A549 (cell line): ENCODE measurements around the gene SEPTIN3. TPM values are rescaled to one million over a fixed set of nuclear protein-coding genes. Genes with fewer than 3 reads are reported as not detected.

Experiments used
- ATAC-seq, 2 experiments: fragments of 200-7000 bp in 1 of 2; fragments of >200 bp in 1 of 2; cut with Nextera tagmentation in 1 of 2; cut with Tn5 transposase in 1 of 2; 3 replicates each; pipeline versions ENCODE4 v1.8.0 to v1.9.1; 2018 to 2020; ENCODE audit warnings: mild to moderate bottlenecking in 1 of 2, moderate library complexity in 1 of 2
- CTCF ChIA-PET: fragments of 300-600 bp; sonication (Branson Sonifier 250); formaldehyde crosslinking; extraction: SDS; loops from one replicate; lab custom pipeline; 2021; ENCODE audit warnings: antibody characterized with exemption, inconsistent platforms; lab: Yijun Ruan, JAX
- POLR2A ChIA-PET: fragments of 350-600 bp; formaldehyde crosslinking; extraction: SDS; loops from one replicate; lab custom pipeline; 2021; ENCODE audit warnings: antibody characterized with exemption, inconsistent platforms; lab: Yijun Ruan, JAX
- DNase-seq, 2 experiments: peaks; one replicate each; pipeline versions ENCODE4 v3.0.0 to v3.0.0-alpha.2; 2011 to 2016; ENCODE audit warnings: low read depth in 1 of 2, low spot score in 1 of 2
- FAIRE-seq: peaks from 2 replicates; lab custom pipeline; 2011; peaks lifted over from hg19 to GRCh38; lab: Jason Lieb, UNC
- H3K27ac ChIP-seq, 2 experiments: fragments of >200 bp; sonication (Bioruptor Twin); formaldehyde crosslinking; 3 replicates each; pipeline ENCODE4 v1.5.1; 2016 to 2017
- H3K4me1 ChIP-seq: fragments of >200 bp; sonication (Bioruptor Twin); formaldehyde crosslinking; 3 replicates; pipeline ENCODE4 v1.6.1; 2016
- H3K4me2 ChIP-seq: fragments of >200 bp; sonication (Bioruptor Twin); formaldehyde crosslinking; 3 replicates; pipeline ENCODE4 v1.6.1; 2016
- H3K4me3 ChIP-seq: fragments of >200 bp; sonication (Bioruptor Twin); formaldehyde crosslinking; 3 replicates; pipeline ENCODE4 v1.5.1; 2016
- H3K9me3 ChIP-seq: fragments of >200 bp; sonication (Bioruptor Twin); formaldehyde crosslinking; 3 replicates; pipeline ENCODE4 v1.6.1; 2016
- BHLHE40 ChIP-seq: IDR thresholded peaks from 2 replicates; pipeline ENCODE4 v1.6.1; 2012; ENCODE audit warnings: low read depth, low read length, inconsistent platforms
- CBX8 ChIP-seq: fragments of 200-600 bp; sonication (generic); IDR thresholded peaks from 2 replicates; pipeline ENCODE4 v1.6.1; 2016
- CHD2 ChIP-seq: fragments of 150-350 bp; IDR thresholded peaks from 2 replicates; pipeline ENCODE4 v1.6.1; 2014; ENCODE audit warnings: low read length; ENCODE audit not compliant: partially characterized antibody
- E2F6 ChIP-seq: IDR thresholded peaks from 2 replicates; pipeline ENCODE4 v1.6.1; 2012; ENCODE audit warnings: low read depth, borderline replicate concordance
- EHF ChIP-seq: fragments of 250-450 bp; sonication (Bioruptor Pico); IDR thresholded peaks from 2 replicates; pipeline ENCODE4 v1.5.0; 2020; ENCODE audit warnings: mild to moderate bottlenecking
- EHMT2 ChIP-seq: fragments of 200-600 bp; sonication (generic); IDR thresholded peaks from 2 replicates; pipeline ENCODE4 v1.6.1; 2016; ENCODE audit warnings: antibody characterized with exemption, low read depth, mild to moderate bottlenecking, moderate library complexity
- ESRRA ChIP-seq: fragments of 150-350 bp; IDR thresholded peaks from 2 replicates; pipeline ENCODE4 v1.6.1; 2014; ENCODE audit warnings: mild to moderate bottlenecking, low read length, borderline replicate concordance
- FOSB ChIP-seq: fragments of 250-450 bp; sonication (Bioruptor Pico); IDR thresholded peaks from 2 replicates; pipeline ENCODE4 v1.5.0; 2020; ENCODE audit warnings: mild to moderate bottlenecking, moderate library complexity
- FOSL2 ChIP-seq, 2 experiments: fragments of 450-650 bp in 1 of 2; fragments of >200 bp in 1 of 2; sonication (Bioruptor Twin) in 1 of 2; formaldehyde crosslinking; IDR thresholded peaks; 2 replicates each; pipeline versions ENCODE4 v1.5.0 to v1.6.1; 2016 to 2020; ENCODE audit warnings: mild to moderate bottlenecking in 1 of 2, moderate library complexity in 1 of 2
- FOXS1 ChIP-seq: fragments of 250-450 bp; sonication (Bioruptor Pico); IDR thresholded peaks from 2 replicates; pipeline ENCODE4 v1.5.0; 2020; ENCODE audit warnings: mild to moderate bottlenecking, moderate library complexity
- HES2 ChIP-seq: fragments of >200 bp; sonication (Bioruptor Twin); formaldehyde crosslinking; IDR thresholded peaks from 2 replicates; pipeline ENCODE4 v1.6.1; 2016
- MAFK ChIP-seq: fragments of 450-650 bp; IDR thresholded peaks from 2 replicates; pipeline ENCODE4 v1.6.1; 2014; ENCODE audit not compliant: partially characterized antibody
- POLR2A ChIP-seq: IDR thresholded peaks from 2 replicates; pipeline ENCODE4 v1.6.1; 2012; ENCODE audit warnings: mild to moderate bottlenecking, low read length
- RARB ChIP-seq: fragments of 250-450 bp; sonication (Bioruptor Pico); IDR thresholded peaks from 2 replicates; pipeline ENCODE4 v1.8.0; 2021; ENCODE audit warnings: mild to moderate bottlenecking, moderate library complexity
- RFX5 ChIP-seq: fragments of 450-650 bp; IDR thresholded peaks from 2 replicates; pipeline ENCODE4 v1.7.1; 2014; ENCODE audit warnings: antibody characterized with exemption, mild to moderate bottlenecking, moderate library complexity
- RNF2 ChIP-seq: fragments of 200-600 bp; sonication (generic); IDR thresholded peaks from 2 replicates; pipeline ENCODE4 v1.6.1; 2016; ENCODE audit warnings: low read depth, mild to moderate bottlenecking, antibody characterized with exemption, moderate library complexity, borderline replicate concordance
- TFCP2L1 ChIP-seq: fragments of 250-450 bp; sonication (Bioruptor Pico); IDR thresholded peaks from 2 replicates; pipeline ENCODE4 v1.5.0; 2021; ENCODE audit warnings: mild to moderate bottlenecking
- ZC3H11A ChIP-seq: fragments of 450-650 bp; IDR thresholded peaks from 2 replicates; pipeline ENCODE4 v1.6.1; 2014; ENCODE audit warnings: antibody characterized with exemption, mild to moderate bottlenecking
- WGBS: methylation state at CpG from one replicate; pipeline ENCODE4 v1.1.6; 2017; ENCODE audit errors: missing lambda C conversion rate; 5-methylcytosine and 5-hydroxymethylcytosine counted together
- polyA plus RNA-seq, 4 experiments: library from polyadenylated mRNA; depleted of rRNA in 3 of 4; stranded (reverse); fragments of >200 nt; fragmentation: RNase III in 1 of 4; extraction: RNeasy Plus Mini Kit Qiagen cat#74134 plus additional on column Dnase treatment in 1 of 4; gene quantifications; 2 replicates in 3 of 4; 3 replicates in 1 of 4; pipeline ENCODE4 v1.2.3, GENCODE V29; 2011 to 2017
- TF ChIP-seq, protein P1 (sequence below): fragments of >200 bp; sonication (Bioruptor Twin); formaldehyde crosslinking; IDR thresholded peaks from 3 replicates; pipeline ENCODE4 v1.5.1; 2016
- TF ChIP-seq, protein P2 (sequence below): fragments of 250-450 bp; sonication (Bioruptor Pico); IDR thresholded peaks from 2 replicates; pipeline ENCODE4 v1.5.0; 2020; ENCODE audit warnings: low read depth, mild to moderate bottlenecking, moderate library complexity
- TF ChIP-seq, protein P3 (sequence below): fragments of 150-350 bp; IDR thresholded peaks from 2 replicates; pipeline ENCODE4 v1.6.1; 2014; ENCODE audit warnings: low read depth, mild to moderate bottlenecking, low read length
- TF ChIP-seq, protein P4 (sequence below): fragments of 200-600 bp; sonication (generic); IDR thresholded peaks from 2 replicates; pipeline ENCODE4 v1.6.1; 2016; ENCODE audit warnings: antibody characterized with exemption, mild to moderate bottlenecking, moderate library complexity

The SEPTIN3 gene
- polyA plus RNA-seq, 2 of the 4 experiments (the other 2 are of a cell fraction): 1.1 to 1.3 TPM

- TF ChIP-seq, protein P1, sequence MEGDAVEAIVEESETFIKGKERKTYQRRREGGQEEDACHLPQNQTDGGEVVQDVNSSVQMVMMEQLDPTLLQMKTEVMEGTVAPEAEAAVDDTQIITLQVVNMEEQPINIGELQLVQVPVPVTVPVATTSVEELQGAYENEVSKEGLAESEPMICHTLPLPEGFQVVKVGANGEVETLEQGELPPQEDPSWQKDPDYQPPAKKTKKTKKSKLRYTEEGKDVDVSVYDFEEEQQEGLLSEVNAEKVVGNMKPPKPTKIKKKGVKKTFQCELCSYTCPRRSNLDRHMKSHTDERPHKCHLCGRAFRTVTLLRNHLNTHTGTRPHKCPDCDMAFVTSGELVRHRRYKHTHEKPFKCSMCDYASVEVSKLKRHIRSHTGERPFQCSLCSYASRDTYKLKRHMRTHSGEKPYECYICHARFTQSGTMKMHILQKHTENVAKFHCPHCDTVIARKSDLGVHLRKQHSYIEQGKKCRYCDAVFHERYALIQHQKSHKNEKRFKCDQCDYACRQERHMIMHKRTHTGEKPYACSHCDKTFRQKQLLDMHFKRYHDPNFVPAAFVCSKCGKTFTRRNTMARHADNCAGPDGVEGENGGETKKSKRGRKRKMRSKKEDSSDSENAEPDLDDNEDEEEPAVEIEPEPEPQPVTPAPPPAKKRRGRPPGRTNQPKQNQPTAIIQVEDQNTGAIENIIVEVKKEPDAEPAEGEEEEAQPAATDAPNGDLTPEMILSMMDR: no peak
- TF ChIP-seq, protein P2, sequence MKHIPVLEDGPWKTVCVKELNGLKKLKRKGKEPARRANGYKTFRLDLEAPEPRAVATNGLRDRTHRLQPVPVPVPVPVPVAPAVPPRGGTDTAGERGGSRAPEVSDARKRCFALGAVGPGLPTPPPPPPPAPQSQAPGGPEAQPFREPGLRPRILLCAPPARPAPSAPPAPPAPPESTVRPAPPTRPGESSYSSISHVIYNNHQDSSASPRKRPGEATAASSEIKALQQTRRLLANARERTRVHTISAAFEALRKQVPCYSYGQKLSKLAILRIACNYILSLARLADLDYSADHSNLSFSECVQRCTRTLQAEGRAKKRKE (CRISPR knock-in tag): no peak
- TF ChIP-seq MAFK (no peak), POLR2A (no peak), EHMT2 (no peak), ZC3H11A (no peak), FOXS1 (CRISPR knock-in tag) (no peak), EHF (CRISPR knock-in tag) (no peak), RARB (CRISPR knock-in tag) (no peak), ESRRA (no peak), FOSB (no peak), FOSL2 (IDR thresholded peaks at IDR 0.05) (no peak), FOSL2 (CRISPR knock-in tag; IDR thresholded peaks at IDR 0.05) (no peak)
- TF ChIP-seq, protein P3, sequence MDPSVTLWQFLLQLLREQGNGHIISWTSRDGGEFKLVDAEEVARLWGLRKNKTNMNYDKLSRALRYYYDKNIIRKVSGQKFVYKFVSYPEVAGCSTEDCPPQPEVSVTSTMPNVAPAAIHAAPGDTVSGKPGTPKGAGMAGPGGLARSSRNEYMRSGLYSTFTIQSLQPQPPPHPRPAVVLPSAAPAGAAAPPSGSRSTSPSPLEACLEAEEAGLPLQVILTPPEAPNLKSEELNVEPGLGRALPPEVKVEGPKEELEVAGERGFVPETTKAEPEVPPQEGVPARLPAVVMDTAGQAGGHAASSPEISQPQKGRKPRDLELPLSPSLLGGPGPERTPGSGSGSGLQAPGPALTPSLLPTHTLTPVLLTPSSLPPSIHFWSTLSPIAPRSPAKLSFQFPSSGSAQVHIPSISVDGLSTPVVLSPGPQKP: no peak
- Histone ChIP-seq H3K4me2 (no peak overlapping the region), H3K9me3 (no peaks in the 10 kb centered on the region), H3K4me3 (no peak overlapping the region), H3K4me1 (no peaks in the 10 kb centered on the region), H3K27ac (no peak overlapping the region)
- no peak for ATAC-seq
- no peak for DNase-seq
- WGBS: 60% methylated on average over 5 of the region's 5 CpGs
- no peak for FAIRE-seq
- CTCF ChIA-PET: interaction anchor here (1.8 kb wide), 1 partner anchor 267 kb away, joined by 5 read pairs; no protein-coding TSS in a partner anchor
- POLR2A ChIA-PET: no interaction called here
Observed at GRCh38 chr22:41964112-41964491, 5.1 kb upstream of the SEPTIN3 start.

DNA sequence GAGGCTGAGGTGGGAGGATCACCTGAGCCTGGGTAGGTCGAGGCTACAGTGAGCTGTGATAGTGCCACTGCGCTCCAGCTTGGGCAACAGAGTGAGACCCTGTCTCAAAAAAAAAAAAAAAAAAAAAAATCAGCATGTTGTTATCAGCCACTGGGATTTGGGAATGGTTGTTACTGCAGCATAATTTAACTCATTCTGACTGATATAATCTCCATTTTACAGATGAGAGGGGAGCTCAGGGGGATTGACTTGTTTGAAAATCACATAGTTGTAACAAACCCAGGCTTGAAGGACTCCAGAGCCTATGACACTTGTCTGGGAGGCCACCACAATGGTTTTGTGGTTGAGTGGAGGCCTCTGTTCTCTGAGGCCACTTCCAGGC is 3.0 kb upstream of the SEPTIN3 start:
- Histone ChIP-seq H3K4me3 (no peak overlapping the region), H3K4me2 (no peak overlapping the region)
- no peak for ATAC-seq
- no peak for TF ChIP-seq TFCP2L1 (CRISPR knock-in tag)
- TF ChIP-seq RNF2: no peak
- TF ChIP-seq CHD2: no peak
- TF ChIP-seq HES2: no peak
- TF ChIP-seq CBX8: no peak
- TF ChIP-seq, all 56 proteins: peak for 0
- CTCF ChIA-PET: interaction anchor here (0.6 to 1.5 kb wide), 7 partner anchors 8 to 478 kb away, joined by 3 to 6 read pairs (median 3); no protein-coding TSS in a partner anchor
- H3K9me3 ChIP-seq: no peaks in the 10 kb centered on the region
- DNase-seq (no peak), FAIRE-seq (no peak)
- 48% methylated on average over 2 of the region's 2 CpGs for WGBS
- H3K4me1 ChIP-seq: no peaks in the 10 kb centered on the region
- H3K27ac ChIP-seq: no peak overlapping the region
- POLR2A ChIA-PET: interaction anchor here (0.6 kb wide), 1 partner anchor 16 kb away, joined by 8 read pairs; no protein-coding TSS in a partner anchor

DNA sequence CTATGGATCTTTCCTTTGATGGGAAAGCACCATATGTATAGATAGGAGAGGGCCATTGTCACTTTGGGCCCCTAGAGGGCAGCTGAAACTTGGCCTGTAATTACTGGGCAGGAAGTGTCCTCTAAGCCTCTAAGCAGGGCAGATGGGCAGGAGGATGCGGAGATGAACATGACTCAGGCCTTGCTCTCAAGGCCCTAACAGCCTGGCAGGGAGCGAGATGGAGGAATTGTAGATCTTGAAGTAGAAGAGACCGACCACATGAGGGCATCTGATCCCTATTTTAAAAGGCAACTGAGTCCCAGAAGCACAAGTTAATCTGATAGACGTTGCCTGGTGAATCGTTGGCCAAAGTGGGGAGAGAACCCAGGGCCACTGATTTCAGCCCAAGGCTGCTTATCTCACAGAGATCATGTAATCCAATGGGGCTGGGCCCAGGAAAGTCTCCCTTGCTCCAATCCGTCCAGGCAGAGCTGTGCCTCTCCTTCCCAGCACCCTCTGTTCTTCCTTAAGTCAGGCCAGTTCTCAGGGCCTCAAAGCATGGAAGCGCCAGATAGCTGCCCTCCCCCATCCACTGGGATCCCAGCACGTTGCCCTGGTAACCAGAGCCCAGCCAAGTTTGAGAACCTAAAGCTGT is 2.5 kb upstream of the SEPTIN3 start:
- CTCF ChIA-PET: interaction anchor here (0.7 to 1.5 kb wide), 10 partner anchors 9 to 506 kb away, joined by 3 to 6 read pairs (median 4); no protein-coding TSS in a partner anchor
- peak; percentile 67 to 80; a peak in 5 of 6 replicates for ATAC-seq
- Histone ChIP-seq H3K27ac (no peak overlapping the region), H3K9me3 (no peaks in the 10 kb centered on the region), H3K4me1 (no peaks in the 10 kb centered on the region), H3K4me2 (no peak overlapping the region), H3K4me3 (no peak overlapping the region)
- no peak for FAIRE-seq
- POLR2A ChIA-PET: interaction anchor here (0.6 kb wide), 1 partner anchor 17 kb away, joined by 8 read pairs; no protein-coding TSS in a partner anchor
- WGBS: 59% methylated on average over 8 of the region's 8 CpGs
- peak; percentile 15 to 78 for DNase-seq
- TF ChIP-seq, protein P4, sequence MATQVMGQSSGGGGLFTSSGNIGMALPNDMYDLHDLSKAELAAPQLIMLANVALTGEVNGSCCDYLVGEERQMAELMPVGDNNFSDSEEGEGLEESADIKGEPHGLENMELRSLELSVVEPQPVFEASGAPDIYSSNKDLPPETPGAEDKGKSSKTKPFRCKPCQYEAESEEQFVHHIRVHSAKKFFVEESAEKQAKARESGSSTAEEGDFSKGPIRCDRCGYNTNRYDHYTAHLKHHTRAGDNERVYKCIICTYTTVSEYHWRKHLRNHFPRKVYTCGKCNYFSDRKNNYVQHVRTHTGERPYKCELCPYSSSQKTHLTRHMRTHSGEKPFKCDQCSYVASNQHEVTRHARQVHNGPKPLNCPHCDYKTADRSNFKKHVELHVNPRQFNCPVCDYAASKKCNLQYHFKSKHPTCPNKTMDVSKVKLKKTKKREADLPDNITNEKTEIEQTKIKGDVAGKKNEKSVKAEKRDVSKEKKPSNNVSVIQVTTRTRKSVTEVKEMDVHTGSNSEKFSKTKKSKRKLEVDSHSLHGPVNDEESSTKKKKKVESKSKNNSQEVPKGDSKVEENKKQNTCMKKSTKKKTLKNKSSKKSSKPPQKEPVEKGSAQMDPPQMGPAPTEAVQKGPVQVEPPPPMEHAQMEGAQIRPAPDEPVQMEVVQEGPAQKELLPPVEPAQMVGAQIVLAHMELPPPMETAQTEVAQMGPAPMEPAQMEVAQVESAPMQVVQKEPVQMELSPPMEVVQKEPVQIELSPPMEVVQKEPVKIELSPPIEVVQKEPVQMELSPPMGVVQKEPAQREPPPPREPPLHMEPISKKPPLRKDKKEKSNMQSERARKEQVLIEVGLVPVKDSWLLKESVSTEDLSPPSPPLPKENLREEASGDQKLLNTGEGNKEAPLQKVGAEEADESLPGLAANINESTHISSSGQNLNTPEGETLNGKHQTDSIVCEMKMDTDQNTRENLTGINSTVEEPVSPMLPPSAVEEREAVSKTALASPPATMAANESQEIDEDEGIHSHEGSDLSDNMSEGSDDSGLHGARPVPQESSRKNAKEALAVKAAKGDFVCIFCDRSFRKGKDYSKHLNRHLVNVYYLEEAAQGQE: no peak
- TF ChIP-seq RFX5: no peak
- TF ChIP-seq RNF2: no peak
- TF ChIP-seq, protein P1: peak; percentile 23; the same call in 1 of the 3 replicates
- no peak for TF ChIP-seq BHLHE40
- TF ChIP-seq E2F6: no peak
